Endodermal cell (in vitro differentiated cells): ENCODE data around the gene SECISBP2L. TPM values are rescaled to one million over a fixed set of nuclear protein-coding genes. Genes with fewer than 3 reads are reported as not detected.
"Not testable (repeated sequence)": the region's sequence is repeated elsewhere in the genome, so short reads cannot be mapped to it uniquely, and the experiment has no call there.

Source experiments
- DNase-seq: peaks from one replicate; pipeline ENCODE4 v3.0.0-alpha.2; 2017
- H3K27ac ChIP-seq: 2 replicates; pipeline ENCODE4 v1.5.1; 2013; ENCODE audit warnings: mild to moderate bottlenecking, low read depth, low read length, moderate library complexity
- H3K27me3 ChIP-seq: 2 replicates; pipeline ENCODE4 v1.6.1; 2013; ENCODE audit warnings: mild to moderate bottlenecking, low read length, moderate library complexity; ENCODE audit not compliant: insufficient read depth, control insufficient read depth, poor library complexity, severe bottlenecking
- H3K36me3 ChIP-seq: 2 replicates; pipeline ENCODE4 v1.7.0; 2013; ENCODE audit warnings: mild to moderate bottlenecking, low read length, moderate library complexity; ENCODE audit not compliant: control insufficient read depth, insufficient read depth
- H3K4me1 ChIP-seq: one replicate; pipeline ENCODE4 v1.7.0; 2013; ENCODE audit warnings: low read length; ENCODE audit not compliant: control insufficient read depth, insufficient read depth
- H3K4me3 ChIP-seq: 2 replicates; pipeline ENCODE4 v1.5.1; 2013; ENCODE audit warnings: mild to moderate bottlenecking, low read length, moderate library complexity
- H3K9ac ChIP-seq: 2 replicates; pipeline ENCODE4 v1.6.1; 2013; ENCODE audit warnings: mild to moderate bottlenecking, low read length, moderate library complexity; ENCODE audit not compliant: poor library complexity, severe bottlenecking; ENCODE audit errors: extremely low read depth
- H3K9me3 ChIP-seq: 2 replicates; pipeline ENCODE4 v1.6.1; 2013; ENCODE audit warnings: mild to moderate bottlenecking, low read length, moderate library complexity; ENCODE audit not compliant: control insufficient read depth
- H3K27ac Mint-ChIP-seq: 2 replicates; pipeline ENCODE4 v1.8.0; 2020; ENCODE audit warnings: mixed read lengths
- H3K27me3 Mint-ChIP-seq: 2 replicates; pipeline ENCODE4 v1.8.0; 2021; ENCODE audit warnings: mild to moderate bottlenecking, mixed read lengths; ENCODE audit not compliant: insufficient read depth
- H3K36me3 Mint-ChIP-seq: 2 replicates; pipeline ENCODE4 v1.8.0; 2020; ENCODE audit warnings: low read depth, mixed read lengths
- H3K4me1 Mint-ChIP-seq: 2 replicates; pipeline ENCODE4 v1.8.0; 2020; ENCODE audit warnings: mixed read lengths
- H3K4me3 Mint-ChIP-seq: 2 replicates; pipeline ENCODE4 v1.8.0; 2020; ENCODE audit warnings: mild to moderate bottlenecking, moderate library complexity, mixed read lengths
- H3K9me3 Mint-ChIP-seq: 2 replicates; pipeline ENCODE4 v1.8.0; 2020; ENCODE audit warnings: mild to moderate bottlenecking, mixed read lengths
- WGBS, 2 experiments: methylation state at CpG; one replicate each; pipeline versions ENCODE4 v1.1.5 to v1.1.7; 2013; ENCODE audit warnings: missing lambda C conversion rate in 2 of 2, mixed read lengths in 1 of 2; ENCODE audit not compliant: insufficient coverage in 1 of 2, insufficient read length in 1 of 2; 5-methylcytosine and 5-hydroxymethylcytosine counted together
- total RNA-seq, 2 donors: library from RNA; stranded (reverse); fragmentation: NEBNext Ultra II Directional in 1 of 2; extraction: Animal tissue kit (Norgen Biotek cat#: 25700) in 1 of 2; gene quantifications; 2 replicates in 1 of 2; 3 replicates in 1 of 2; pipeline ENCODE4 v1.2.1, GENCODE V29; 2021
- TF ChIP-seq, protein P1 (sequence below): fragments of 200-600 bp; sonication (generic); conservative IDR thresholded peaks from 2 replicates; pipeline ENCODE4 v1.5.0; 2021; ENCODE audit warnings: antibody characterized with exemption, mild to moderate bottlenecking

The SECISBP2L gene
- total RNA-seq, 2 donors from 2014 or later = 49.4 to 51.0 TPM

DNA sequence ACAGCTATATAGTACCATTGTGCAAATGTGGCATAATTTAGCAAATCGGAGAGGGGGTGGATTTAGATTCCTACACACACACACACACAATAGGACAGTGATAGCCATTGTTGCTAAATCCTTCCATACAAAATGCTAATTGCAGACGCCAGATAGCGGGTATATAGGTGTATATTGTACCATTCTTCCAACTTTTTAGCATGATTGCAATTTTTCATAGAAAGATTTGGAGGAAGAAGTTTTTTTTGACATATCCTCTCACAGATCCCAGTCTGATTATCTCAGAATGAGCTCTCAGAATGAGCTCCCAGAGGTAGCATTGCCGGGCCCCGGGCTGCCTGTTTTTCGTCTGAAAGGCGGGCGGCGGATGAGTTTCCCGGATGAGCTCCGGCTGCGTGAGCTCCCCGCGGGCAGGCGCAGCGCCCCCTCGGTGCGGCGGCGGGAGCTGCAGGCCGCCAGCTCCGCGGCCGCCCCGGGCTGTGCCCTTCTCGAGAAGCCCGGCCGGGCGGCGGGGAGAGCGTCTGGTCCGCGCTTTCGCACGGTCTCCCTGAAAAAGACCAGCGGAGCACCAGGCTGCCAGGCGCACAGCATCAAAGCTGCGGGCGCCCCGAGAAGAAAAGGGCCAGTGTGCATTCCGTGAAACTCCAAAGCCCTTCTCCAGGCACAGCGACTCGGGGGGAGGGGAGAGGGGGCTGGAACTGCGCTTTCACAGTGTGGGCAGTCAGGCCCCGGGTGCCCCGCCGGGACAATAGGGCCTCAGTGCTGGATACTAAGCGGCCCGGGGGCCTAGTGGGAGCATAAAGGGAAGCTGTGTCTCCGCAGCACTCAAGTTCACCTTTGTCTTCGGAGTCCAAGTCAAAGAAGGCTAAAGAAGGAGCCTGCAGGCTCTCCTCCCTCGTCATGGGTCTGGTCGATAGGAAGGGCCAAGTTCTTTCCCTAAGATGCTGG, 70.5 kb downstream of the SECISBP2L start:
- DNase-seq = peak; percentile 95
- peak overlapping the region; percentile 40 for H3K27ac Mint-ChIP-seq
- Histone ChIP-seq H3K36me3 (no peaks in the 10 kb centered on the region), H3K9ac (peak overlapping the region; percentile 29), H3K4me1 (peaks cover 2% of the 10 kb centered on the region), H3K27ac (peak overlapping the region; percentile 76), H3K27me3 (no peaks in the 10 kb centered on the region), H3K9me3 (no peaks in the 10 kb centered on the region), H3K4me3 (peak overlapping the region; percentile 74)
- H3K36me3 Mint-ChIP-seq = no peaks in the 10 kb centered on the region
- peak overlapping the region; percentile 58 for H3K4me3 Mint-ChIP-seq
- TF ChIP-seq, protein P1, sequence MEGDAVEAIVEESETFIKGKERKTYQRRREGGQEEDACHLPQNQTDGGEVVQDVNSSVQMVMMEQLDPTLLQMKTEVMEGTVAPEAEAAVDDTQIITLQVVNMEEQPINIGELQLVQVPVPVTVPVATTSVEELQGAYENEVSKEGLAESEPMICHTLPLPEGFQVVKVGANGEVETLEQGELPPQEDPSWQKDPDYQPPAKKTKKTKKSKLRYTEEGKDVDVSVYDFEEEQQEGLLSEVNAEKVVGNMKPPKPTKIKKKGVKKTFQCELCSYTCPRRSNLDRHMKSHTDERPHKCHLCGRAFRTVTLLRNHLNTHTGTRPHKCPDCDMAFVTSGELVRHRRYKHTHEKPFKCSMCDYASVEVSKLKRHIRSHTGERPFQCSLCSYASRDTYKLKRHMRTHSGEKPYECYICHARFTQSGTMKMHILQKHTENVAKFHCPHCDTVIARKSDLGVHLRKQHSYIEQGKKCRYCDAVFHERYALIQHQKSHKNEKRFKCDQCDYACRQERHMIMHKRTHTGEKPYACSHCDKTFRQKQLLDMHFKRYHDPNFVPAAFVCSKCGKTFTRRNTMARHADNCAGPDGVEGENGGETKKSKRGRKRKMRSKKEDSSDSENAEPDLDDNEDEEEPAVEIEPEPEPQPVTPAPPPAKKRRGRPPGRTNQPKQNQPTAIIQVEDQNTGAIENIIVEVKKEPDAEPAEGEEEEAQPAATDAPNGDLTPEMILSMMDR = peak; percentile 96
- H3K4me1 Mint-ChIP-seq = peaks cover 17% of the 10 kb centered on the region
- H3K9me3 Mint-ChIP-seq = no peaks in the 10 kb centered on the region
- 6 to 9% methylated on average over 17 to 53 of the region's 53 CpGs for WGBS, 2 experiments
- peaks cover 12% of the 10 kb centered on the region for H3K27me3 Mint-ChIP-seq

DNA sequence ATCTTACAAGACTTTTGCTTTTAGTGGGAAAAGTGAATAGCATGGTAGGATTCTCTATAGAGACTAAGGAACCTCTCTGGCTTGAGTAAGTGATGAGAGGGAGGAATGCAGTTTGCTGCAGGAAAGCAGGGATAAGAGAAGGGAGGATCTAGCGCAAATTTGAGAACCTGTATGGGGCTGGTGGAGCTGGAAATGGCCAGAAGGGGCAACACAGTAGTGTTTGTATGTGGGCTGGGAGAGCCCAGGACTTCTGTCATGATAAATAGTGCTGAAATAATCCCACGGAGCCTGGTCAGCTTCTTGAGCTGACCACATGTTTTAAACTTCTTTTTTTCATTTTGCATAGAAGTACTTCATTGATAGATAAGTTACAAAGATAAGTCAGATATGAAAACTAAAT, 71.4 kb downstream of the SECISBP2L start:
- no peaks in the 10 kb centered on the region for H3K36me3 Mint-ChIP-seq
- H3K4me1 Mint-ChIP-seq = peaks cover 17% of the 10 kb centered on the region
- no peaks in the 10 kb centered on the region for H3K9me3 Mint-ChIP-seq
- no peaks in the 10 kb centered on the region for H3K36me3 ChIP-seq
- peak overlapping the region; percentile 74 for H3K4me3 ChIP-seq
- H3K27me3 ChIP-seq = no peaks in the 10 kb centered on the region
- H3K27me3 Mint-ChIP-seq = peaks cover 18% of the 10 kb centered on the region
- no peak overlapping the region for H3K9ac ChIP-seq
- peak overlapping the region; percentile 40 for H3K27ac Mint-ChIP-seq
- WGBS, 2 experiments = 69% methylated on average over 2 of the region's 2 CpGs; no CpG with 5 or more reads in 1 of the 2 experiments
- TF ChIP-seq, protein P1 = peak; percentile 62
- H3K4me1 ChIP-seq = peaks cover 2% of the 10 kb centered on the region
- peak overlapping the region; percentile 58 for H3K4me3 Mint-ChIP-seq
- H3K9me3 ChIP-seq = no peaks in the 10 kb centered on the region
- peak; percentile 71 for DNase-seq
- H3K27ac ChIP-seq = peak overlapping the region; percentile 67

DNA sequence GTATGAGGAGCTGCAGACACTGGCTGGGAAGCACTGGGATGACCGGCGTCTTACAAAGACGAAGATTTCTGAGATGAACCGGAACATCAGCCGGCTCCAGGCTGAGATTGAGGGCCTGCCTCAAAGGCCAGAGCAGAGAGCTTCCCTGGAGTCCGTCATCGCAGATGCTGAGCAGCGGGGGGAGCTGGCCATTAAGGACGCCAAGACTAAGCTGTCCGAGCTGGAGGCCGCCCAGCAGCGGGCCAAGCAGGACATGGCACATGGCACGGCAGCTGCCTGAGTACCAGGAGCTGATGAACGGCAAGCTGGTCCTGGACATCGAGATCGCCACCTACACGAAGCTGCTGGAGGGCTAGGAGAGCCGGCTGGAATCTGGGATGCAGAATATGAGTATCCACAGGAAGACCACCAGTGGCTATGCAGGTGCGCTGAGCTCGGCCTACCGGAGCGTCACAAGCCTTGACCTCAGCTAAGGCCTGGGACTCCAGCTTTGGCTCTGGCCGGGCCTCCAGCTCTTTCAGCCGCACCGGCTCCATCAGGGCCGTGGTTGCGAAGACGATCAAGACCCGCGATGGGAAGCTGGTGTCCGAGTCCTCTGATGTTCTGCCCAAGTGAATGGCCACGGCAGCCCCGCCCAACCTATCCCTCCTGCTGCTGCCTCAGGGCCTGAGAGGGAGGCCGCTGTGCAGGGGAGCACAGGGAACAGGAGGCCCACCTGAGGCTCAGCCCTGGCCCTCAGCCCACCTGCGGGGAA, 73.3 kb downstream of the SECISBP2L start:
- Histone ChIP-seq H3K9ac (no peak overlapping the region), H3K4me3 (no peak overlapping the region), H3K27ac (no peak overlapping the region), H3K9me3 (no peaks in the 10 kb centered on the region), H3K4me1 (peaks cover 2% of the 10 kb centered on the region), H3K36me3 (no peaks in the 10 kb centered on the region), H3K27me3 (no peaks in the 10 kb centered on the region)
- TF ChIP-seq, protein P1 = no peak
- Mint-ChIP-seq H3K27me3 (peaks cover 22% of the 10 kb centered on the region), H3K4me3 (no peak overlapping the region), H3K36me3 (no peaks in the 10 kb centered on the region), H3K9me3 (no peaks in the 10 kb centered on the region), H3K4me1 (peaks cover 26% of the 10 kb centered on the region), H3K27ac (no peak overlapping the region)
- 94 to 95% methylated on average over 20 to 35 of the region's 35 CpGs for WGBS, 2 experiments
- DNase-seq = no peak

DNA sequence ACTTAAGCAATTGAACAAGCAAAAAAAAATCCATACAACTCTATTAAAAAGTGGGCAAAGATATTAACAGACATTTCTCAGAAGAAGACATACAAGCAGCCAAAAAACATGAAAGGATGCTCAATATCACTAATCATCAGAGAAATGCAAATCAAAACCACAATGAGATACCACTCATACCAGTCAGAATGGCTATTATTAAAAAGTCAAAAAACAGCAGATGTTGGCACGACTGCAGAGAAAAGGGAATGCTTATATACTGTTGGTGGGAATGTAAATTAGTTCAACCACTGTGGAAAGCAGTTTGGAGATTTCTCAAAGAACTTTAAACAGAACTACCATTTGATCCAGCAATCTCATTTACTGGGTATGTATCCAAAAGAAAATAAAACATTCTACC, 75.3 kb downstream of the SECISBP2L start:
- Mint-ChIP-seq H3K27me3 (peaks cover 22% of the 10 kb centered on the region), H3K4me1 (peaks cover 18% of the 10 kb centered on the region)
- H3K27me3 ChIP-seq, H3K36me3 Mint-ChIP-seq, H3K4me3 ChIP-seq, H3K9me3 Mint-ChIP-seq, H3K4me3 Mint-ChIP-seq, H3K4me1 ChIP-seq, H3K27ac Mint-ChIP-seq, H3K9ac ChIP-seq, H3K9me3 ChIP-seq, DNase-seq, H3K36me3 ChIP-seq, H3K27ac ChIP-seq: not testable (repeated sequence)
- 71% methylated on average over 1 of the region's 1 CpG; no CpG with 5 or more reads in 1 of the 2 experiments for WGBS, 2 experiments
